IPS-NIHi7 (cell line): ENCODE results near the gene DNAJC17.

Experiments used
- DNase-seq: peaks from one replicate; pipeline ENCODE4 v3.0.0; 2012; ENCODE audit warnings: mixed read lengths; ENCODE audit errors: extremely low spot score

The DNAJC17 gene

DNA sequence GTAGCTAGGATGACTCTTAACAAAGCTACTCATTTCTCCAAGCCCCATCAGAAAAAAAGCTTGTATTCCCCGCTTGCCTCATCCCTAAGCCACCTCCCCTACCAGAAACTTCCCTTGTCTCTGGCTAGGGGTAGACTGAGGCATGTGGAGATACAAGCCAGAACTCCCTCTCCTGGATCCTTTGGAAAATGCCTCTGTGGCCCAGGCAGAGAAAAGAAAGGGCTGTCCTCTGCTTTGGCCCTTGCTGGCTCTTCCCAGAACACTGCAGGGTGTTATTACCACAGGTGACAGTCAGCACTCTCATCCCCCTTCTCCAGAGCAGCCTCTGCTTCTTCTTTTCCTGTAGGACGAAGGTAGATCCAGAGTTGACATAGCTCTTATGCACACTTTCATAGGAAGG is 67.4 kb downstream of the DNAJC17 start:
- peak; percentile 35 for DNase-seq

DNA sequence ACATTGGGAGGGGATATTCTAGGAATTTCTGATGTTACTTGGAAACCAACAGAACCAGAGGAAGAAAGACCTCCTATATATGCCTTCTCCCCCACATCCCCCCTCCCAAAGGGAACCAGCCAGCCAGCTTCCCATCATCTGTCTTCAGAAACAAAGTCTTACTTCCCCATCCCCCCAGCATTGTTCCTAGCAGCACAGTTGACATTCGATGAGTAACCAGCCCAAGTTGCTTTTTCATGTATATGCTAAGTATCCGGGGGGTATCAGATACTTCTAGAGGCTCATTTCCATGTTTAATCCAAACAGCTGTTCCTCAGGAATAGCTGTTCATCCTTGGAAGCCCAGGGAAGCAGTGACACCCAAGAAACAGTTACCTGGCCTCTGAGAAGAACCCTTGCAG is 68.2 kb downstream of the DNAJC17 start:
- peak; percentile 47 for DNase-seq

DNA sequence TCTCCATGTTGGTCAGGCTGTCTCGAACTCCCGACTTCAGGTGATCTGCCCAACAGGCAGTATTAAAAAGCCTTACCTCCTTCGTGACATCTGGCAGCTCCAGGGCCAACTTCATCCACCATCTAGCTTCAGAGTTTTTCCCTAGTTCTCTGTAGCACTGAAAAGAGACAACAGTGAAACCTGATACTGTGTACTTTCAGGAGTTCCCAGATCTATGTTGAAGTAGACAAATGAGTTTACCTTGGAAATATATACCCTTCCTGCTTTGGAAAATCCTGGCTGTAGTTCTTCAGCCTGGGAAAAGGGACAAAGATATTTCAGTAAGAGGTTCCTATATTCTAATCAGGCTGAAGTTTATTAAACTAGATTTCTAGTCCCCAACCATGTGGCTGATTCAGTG is 70.2 kb downstream of the DNAJC17 start:
- no peak for DNase-seq

DNA sequence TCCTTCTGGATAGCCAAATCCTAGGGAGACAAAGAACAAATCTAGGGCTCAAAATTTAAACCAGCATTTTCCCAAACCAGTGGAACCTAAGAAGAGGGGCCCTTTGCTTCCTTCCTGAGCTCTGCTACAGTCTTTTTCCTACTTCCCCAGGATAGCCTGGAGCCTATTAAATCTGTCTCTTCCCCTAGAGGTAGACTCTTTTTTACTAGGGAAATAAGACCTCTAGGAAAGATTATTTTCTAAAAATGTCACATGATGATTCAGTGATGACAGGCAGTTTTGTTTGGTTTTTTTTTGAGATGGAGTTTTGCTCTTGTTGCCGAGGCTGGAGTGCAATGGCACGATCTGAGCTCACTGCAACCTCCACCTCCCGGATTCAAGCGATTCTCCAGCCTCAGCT is 70.7 kb downstream of the DNAJC17 start:
- no peak for DNase-seq

DNA sequence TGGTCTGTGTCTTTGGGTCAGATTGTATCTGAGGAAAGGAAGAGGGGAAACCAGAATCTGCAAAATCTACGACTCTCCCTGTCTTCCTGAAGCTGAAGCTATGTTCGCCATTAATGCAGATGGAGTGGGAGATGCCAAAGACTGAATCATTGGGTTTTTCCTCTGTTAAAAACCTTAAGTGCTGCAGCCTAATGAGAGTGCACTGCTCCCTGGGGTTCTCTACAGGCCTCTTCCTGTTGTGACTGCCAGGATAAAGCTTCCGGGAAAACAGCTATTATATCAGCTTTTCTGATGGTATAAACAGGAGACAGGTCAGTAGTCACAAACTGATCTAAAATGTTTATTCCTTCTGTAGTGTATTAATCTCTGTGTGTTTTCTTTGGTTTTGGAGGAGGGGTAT is 76.2 kb downstream of the DNAJC17 start:
- DNase-seq = no peak

DNA sequence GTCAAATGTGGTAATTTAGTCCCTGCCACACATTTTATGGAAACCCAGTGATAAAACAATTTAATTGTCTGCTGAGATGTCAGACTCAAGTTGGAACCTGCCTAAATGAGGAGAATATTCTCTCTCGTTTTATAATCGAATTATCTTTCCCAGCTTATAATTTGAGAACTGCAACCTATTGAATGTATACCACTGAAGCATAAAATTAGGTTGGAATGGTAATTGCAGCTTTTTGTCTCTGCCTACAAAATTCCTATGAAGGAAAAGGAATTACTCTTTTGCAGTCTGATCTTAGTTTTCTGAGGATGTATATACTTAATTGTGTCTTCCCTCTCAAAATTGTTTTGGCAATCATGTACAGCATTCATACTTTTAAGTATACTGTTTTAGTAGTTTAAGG is 83.4 kb downstream of the DNAJC17 start:
- DNase-seq = no peak

DNA sequence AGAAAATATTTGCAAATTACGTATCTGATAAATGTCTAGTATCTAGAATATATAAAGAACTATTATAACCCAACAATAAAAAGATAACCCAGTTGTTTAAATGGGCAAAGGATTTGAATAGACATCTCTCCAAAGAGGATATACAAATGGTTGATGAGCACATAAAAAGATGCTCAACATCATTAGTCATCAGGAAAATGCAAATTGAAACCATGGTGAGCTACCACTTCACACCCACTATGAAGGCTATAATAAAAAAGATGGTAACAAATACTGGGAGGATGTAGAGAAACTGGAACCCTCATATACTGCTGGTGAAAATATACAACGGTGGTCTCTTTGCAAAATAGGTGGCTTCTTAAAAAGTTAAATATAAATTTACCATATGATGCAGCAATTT is 84.3 kb downstream of the DNAJC17 start:
- DNase-seq = no peak

DNA sequence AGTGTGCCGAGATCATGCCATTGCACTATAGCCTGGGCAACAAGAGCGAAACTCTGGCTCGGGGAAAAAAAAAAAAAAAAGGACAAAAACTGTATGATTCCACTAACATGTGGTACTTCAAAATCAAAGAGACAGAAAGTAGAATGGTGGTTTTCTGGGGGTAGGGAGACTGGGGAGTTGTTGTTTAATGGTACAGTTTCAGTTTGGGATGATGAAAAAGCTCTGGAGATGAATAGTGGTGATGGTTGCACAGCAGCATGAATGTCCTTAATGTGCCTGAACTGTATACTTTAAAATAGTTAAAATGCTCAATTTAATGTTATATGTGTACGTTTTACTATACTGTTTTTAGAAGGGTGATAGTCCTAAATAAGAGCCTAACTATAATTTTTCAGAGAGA is 84.9 kb downstream of the DNAJC17 start:
- no peak for DNase-seq

DNA sequence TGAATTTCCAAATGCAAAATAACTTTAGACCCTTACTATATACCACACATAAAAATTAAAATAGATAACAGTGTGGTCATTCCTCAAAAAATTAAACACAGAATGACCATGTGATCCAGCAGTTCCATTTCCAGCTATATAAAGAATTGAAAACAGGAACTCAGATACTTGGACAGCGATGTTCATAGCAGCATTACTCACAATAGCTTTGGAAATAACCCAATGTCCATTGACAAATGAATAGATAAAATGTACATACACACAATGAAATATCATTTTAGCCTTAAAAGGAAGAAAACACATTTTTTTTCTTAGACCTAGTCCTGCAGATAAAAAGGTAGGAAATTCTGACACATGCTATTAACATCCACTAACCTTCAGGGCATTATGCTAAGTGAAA is 85.6 kb downstream of the DNAJC17 start:
- DNase-seq = no peak

DNA sequence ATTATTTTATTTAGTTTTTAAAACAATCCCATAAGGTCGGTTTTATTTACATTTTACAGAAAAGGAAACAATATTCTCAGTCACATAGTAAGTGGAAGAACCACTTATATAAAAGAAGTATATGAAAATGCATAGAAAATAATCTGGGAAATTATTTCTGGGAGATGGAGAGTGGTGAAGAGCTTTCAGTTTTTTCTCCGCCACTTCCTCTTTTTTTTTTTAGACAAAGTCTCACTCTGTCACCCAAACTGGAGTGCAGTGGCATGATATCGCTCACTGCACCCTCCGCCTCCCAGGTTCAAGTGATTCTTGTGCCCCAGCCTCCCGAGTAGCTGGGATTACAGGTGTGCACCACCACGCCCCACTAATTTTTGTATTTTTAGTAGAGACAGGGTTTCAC is 91.1 kb downstream of the DNAJC17 start:
- no peak for DNase-seq
